Activated T-helper 17 cell treated with anti-CD3 and anti-CD28 coated beads, Interleukin-2, amount 50 U/mL, for 72 hours (primary cell): ENCODE measurements around the gene DDX53. TPM values are rescaled to one million over a fixed set of nuclear protein-coding genes. Genes with fewer than 3 reads are reported as not detected.

Source experiments
- ATAC-seq: fragments of 150-1000 bp; cut with Tn5 transposase; replicated peaks from 2 replicates; pipeline ENCODE4 v1.10.0; 2021; ENCODE audit warnings: mild to moderate bottlenecking, moderate library complexity
- H3K27ac Mint-ChIP-seq: one replicate; pipeline ENCODE4 v1.8.0; 2022; ENCODE audit warnings: mixed read lengths
- H3K27me3 Mint-ChIP-seq: one replicate; pipeline ENCODE4 v1.8.0; 2022; ENCODE audit warnings: mixed read lengths
- H3K36me3 Mint-ChIP-seq: one replicate; pipeline ENCODE4 v1.8.0; 2022; ENCODE audit warnings: low read depth, mild to moderate bottlenecking, mixed read lengths
- H3K4me1 Mint-ChIP-seq: one replicate; pipeline ENCODE4 v1.8.0; 2022; ENCODE audit warnings: mixed read lengths
- H3K4me3 Mint-ChIP-seq: one replicate; pipeline ENCODE4 v1.8.0; 2022; ENCODE audit warnings: mild to moderate bottlenecking, mixed read lengths
- H3K9me3 Mint-ChIP-seq: one replicate; pipeline ENCODE4 v1.8.0; 2022; ENCODE audit warnings: mixed read lengths
- total RNA-seq, 2 donors: library from RNA; stranded (reverse); gene quantifications; one replicate each; pipeline ENCODE4 v1.2.3, GENCODE V29; 2022

DDX53 gene
- total RNA-seq, 2 donors from 2014 or later, result not detected

DNA sequence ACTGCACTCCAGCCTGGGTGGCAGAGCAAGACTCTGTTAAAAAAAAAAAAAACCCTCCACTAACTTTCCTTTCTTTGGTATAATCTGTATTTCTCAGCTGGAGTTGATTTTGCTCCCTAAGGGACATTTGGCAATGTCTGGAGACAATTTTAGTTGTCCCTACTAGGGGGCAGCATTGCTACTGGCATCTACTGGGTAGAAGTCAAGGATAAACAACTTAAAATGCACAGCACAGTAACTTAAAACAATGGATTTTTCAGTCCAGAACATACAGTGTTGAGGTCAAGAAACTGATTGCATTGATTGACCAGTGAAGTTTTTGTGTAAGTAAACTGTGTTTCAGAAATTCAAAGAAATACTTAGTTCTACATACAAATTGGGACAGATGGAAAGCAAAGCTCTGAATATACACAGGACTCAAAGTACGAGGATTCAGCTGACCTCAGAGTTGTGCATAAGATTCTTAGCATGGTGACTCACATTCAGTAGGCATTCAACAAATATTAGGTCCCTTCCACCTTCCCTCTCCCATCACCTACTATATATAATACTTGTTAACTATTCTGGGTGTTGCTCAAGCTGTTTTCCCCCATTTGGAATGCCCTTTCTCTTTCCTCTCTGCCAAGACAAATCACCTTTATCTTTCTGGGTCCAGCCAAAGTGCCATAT, 8.8 kb downstream of the DDX53 start:
- ATAC-seq, result no peak
- no peaks in the 10 kb centered on the region for H3K9me3 Mint-ChIP-seq
- no peak overlapping the region for H3K4me3 Mint-ChIP-seq
- no peaks in the 10 kb centered on the region for H3K27me3 Mint-ChIP-seq
- no peaks in the 10 kb centered on the region for H3K4me1 Mint-ChIP-seq
- no peak overlapping the region for H3K27ac Mint-ChIP-seq
- no peaks in the 10 kb centered on the region for H3K36me3 Mint-ChIP-seq

DNA sequence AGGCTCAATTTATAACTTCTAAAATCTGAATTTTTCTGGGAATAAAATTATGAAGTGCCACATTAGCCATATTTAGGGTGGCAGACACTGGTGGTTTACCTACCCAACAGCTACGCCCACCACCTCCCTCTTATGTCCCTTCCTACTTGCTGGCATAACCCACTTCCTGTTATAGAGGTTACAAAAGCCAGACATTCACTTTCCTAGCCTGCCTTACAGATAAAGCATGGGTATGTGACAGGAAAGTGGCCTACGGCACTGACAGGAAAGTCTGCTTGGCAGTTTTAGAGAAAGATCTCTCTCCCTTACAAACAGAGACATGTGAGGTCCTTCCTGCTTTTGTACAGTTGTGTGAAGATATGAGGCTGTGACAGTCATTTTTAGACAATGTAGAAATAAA, 12.4 kb downstream of the DDX53 start:
- no peak for ATAC-seq
- H3K4me1 Mint-ChIP-seq, result no peaks in the 10 kb centered on the region
- no peak overlapping the region for H3K4me3 Mint-ChIP-seq
- H3K9me3 Mint-ChIP-seq, result no peaks in the 10 kb centered on the region
- no peaks in the 10 kb centered on the region for H3K36me3 Mint-ChIP-seq
- no peaks in the 10 kb centered on the region for H3K27me3 Mint-ChIP-seq
- no peak overlapping the region for H3K27ac Mint-ChIP-seq

GRCh38 chrX:23012636-23013035, 12.9 kb downstream of the DDX53 start:
- H3K4me3 Mint-ChIP-seq, result no peak overlapping the region
- H3K9me3 Mint-ChIP-seq, result no peaks in the 10 kb centered on the region
- no peaks in the 10 kb centered on the region for H3K27me3 Mint-ChIP-seq
- H3K27ac Mint-ChIP-seq, result no peak overlapping the region
- H3K4me1 Mint-ChIP-seq, result no peaks in the 10 kb centered on the region
- no peaks in the 10 kb centered on the region for H3K36me3 Mint-ChIP-seq
- ATAC-seq, result no peak

GRCh38 chrX:23013366-23013765, 13.6 kb downstream of the DDX53 start:
- H3K36me3 Mint-ChIP-seq, result no peaks in the 10 kb centered on the region
- H3K4me3 Mint-ChIP-seq, result no peak overlapping the region
- H3K9me3 Mint-ChIP-seq, result no peaks in the 10 kb centered on the region
- no peaks in the 10 kb centered on the region for H3K4me1 Mint-ChIP-seq
- no peak for ATAC-seq
- no peak overlapping the region for H3K27ac Mint-ChIP-seq
- H3K27me3 Mint-ChIP-seq, result no peaks in the 10 kb centered on the region

DNA sequence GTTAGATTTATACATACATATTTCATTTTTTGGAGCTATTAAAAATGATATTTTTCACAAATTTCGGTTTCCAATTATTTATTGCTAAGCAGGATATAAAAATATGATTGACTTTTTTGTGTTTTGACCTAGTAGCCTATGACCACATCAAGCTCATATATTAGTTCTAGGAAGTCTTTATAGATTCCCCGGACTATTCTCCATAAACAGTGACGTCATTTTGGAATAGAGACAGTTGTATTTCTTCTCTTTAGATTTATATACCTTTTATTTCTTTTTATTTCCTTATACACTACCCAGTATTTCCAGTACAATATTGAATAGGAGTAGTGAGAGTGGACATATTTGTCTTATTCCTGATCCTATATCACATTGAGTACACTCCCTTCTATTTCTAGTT, 31.8 kb downstream of the DDX53 start:
- Mint-ChIP-seq H3K4me3 (no peak overlapping the region), H3K36me3 (no peaks in the 10 kb centered on the region), H3K27me3 (no peaks in the 10 kb centered on the region), H3K27ac (no peak overlapping the region), H3K4me1 (no peaks in the 10 kb centered on the region), H3K9me3 (no peaks in the 10 kb centered on the region)
- ATAC-seq, result no peak

GRCh38 chrX:23035493-23035892, 35.7 kb downstream of the DDX53 start:
- no peak for ATAC-seq
- H3K36me3 Mint-ChIP-seq, result no peaks in the 10 kb centered on the region
- no peak overlapping the region for H3K4me3 Mint-ChIP-seq
- no peaks in the 10 kb centered on the region for H3K9me3 Mint-ChIP-seq
- H3K4me1 Mint-ChIP-seq, result no peaks in the 10 kb centered on the region
- no peak overlapping the region for H3K27ac Mint-ChIP-seq
- H3K27me3 Mint-ChIP-seq, result no peaks in the 10 kb centered on the region

DNA sequence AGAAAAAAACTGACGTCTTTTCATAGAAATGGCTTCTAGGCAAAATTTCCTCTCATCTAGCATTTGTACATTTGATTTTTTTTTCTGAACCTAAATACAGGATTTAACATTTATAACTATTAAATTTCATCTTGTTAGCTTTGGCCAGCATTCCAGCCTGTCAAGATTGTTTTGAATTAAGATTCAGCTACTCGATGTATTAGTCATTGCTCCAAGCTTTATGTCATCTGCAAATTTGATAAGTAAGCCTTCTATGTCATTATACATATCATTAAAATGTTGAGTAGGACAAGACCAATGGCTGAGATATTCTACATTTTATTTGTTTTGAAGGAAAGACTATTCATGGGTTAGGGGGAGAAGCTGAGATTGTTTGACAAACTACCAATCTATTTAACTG, 46.7 kb downstream of the DDX53 start:
- Mint-ChIP-seq H3K4me1 (no peaks in the 10 kb centered on the region), H3K36me3 (no peaks in the 10 kb centered on the region), H3K27ac (no peak overlapping the region), H3K4me3 (no peak overlapping the region), H3K27me3 (no peaks in the 10 kb centered on the region), H3K9me3 (no peaks in the 10 kb centered on the region)
- no peak for ATAC-seq

GRCh38 chrX:23048806-23049573, 49.2 kb downstream of the DDX53 start:
- Mint-ChIP-seq H3K4me1 (no peaks in the 10 kb centered on the region), H3K27ac (no peak overlapping the region), H3K9me3 (no peaks in the 10 kb centered on the region), H3K4me3 (no peak overlapping the region), H3K36me3 (no peaks in the 10 kb centered on the region), H3K27me3 (no peaks in the 10 kb centered on the region)
- ATAC-seq, result no peak

GRCh38 chrX:23052324-23052723, 52.6 kb downstream of the DDX53 start:
- no peaks in the 10 kb centered on the region for H3K9me3 Mint-ChIP-seq
- H3K4me1 Mint-ChIP-seq, result no peaks in the 10 kb centered on the region
- H3K27me3 Mint-ChIP-seq, result no peaks in the 10 kb centered on the region
- no peak overlapping the region for H3K27ac Mint-ChIP-seq
- no peak overlapping the region for H3K4me3 Mint-ChIP-seq
- no peak for ATAC-seq
- no peaks in the 10 kb centered on the region for H3K36me3 Mint-ChIP-seq
